Jurkat, Clone E6-1 (cell line): ENCODE results near the gene IZUMO4.

Experiments
- DNase-seq: peaks from one replicate; pipeline ENCODE4 v3.0.0-alpha.2; 2011; ENCODE audit warnings: low read depth, low spot score
- H3K4me3 ChIP-seq: 2 replicates; pipeline ENCODE4 v1.5.1; 2011; ENCODE audit warnings: mild to moderate bottlenecking, low read length, control low read depth, moderate library complexity

IZUMO4 gene

GRCh38 chr19:2099054-2099501 lies 2.4 kb downstream of the IZUMO4 start:
- DNase-seq: no peak
- H3K4me3 ChIP-seq: no peak overlapping the region

- no peak overlapping the region for H3K4me3 ChIP-seq
These were observed 3.4 kb downstream of the IZUMO4 start for GRCh38 chr19:2099937-2100718.

GRCh38 chr19:2100719-2101061 lies 4.0 kb downstream of the IZUMO4 start:
- no peak for DNase-seq
- no peak overlapping the region for H3K4me3 ChIP-seq

More at GRCh38 chr19:2099937-2100718, 3.4 kb downstream of the IZUMO4 start:
- DNase-seq: no peak

GRCh38 chr19:2101417-2102335 lies 5.0 kb downstream of the IZUMO4 start:
- no peak for DNase-seq
- no peak overlapping the region for H3K4me3 ChIP-seq

GRCh38 chr19:2103045-2103707 lies 6.5 kb downstream of the IZUMO4 start:
- H3K4me3 ChIP-seq: no peak overlapping the region

GRCh38 chr19:2108251-2109016 lies 11.7 kb downstream of the IZUMO4 start:
- no peak overlapping the region for H3K4me3 ChIP-seq
- DNase-seq: no peak

More at GRCh38 chr19:2103045-2103707, 6.5 kb downstream of the IZUMO4 start:
- DNase-seq: no peak

- no peak overlapping the region for H3K4me3 ChIP-seq
- DNase-seq: no peak
These were observed 12.5 kb downstream of the IZUMO4 start for GRCh38 chr19:2109046-2109864.

- no peak overlapping the region for H3K4me3 ChIP-seq
- DNase-seq: no peak
These were observed 14.1 kb downstream of the IZUMO4 start for GRCh38 chr19:2110822-2111221.

- H3K4me3 ChIP-seq: no peak overlapping the region
- DNase-seq: no peak
These were observed 14.7 kb downstream of the IZUMO4 start for GRCh38 chr19:2111425-2111824.

GRCh38 chr19:2111886-2112285 lies 15.2 kb downstream of the IZUMO4 start:
- H3K4me3 ChIP-seq: no peak overlapping the region
- DNase-seq: no peak

GRCh38 chr19:2112516-2113320 lies 16.0 kb downstream of the IZUMO4 start:
- DNase-seq: no peak
- no peak overlapping the region for H3K4me3 ChIP-seq

GRCh38 chr19:2113439-2114211 lies 16.9 kb downstream of the IZUMO4 start:
- no peak for DNase-seq
- H3K4me3 ChIP-seq: no peak overlapping the region

- H3K4me3 ChIP-seq: no peak overlapping the region
- DNase-seq: no peak
These were observed 17.5 kb downstream of the IZUMO4 start for GRCh38 chr19:2114218-2114617.

- no peak overlapping the region for H3K4me3 ChIP-seq
- DNase-seq: no peak
These were observed 18.1 kb downstream of the IZUMO4 start for GRCh38 chr19:2114821-2115220.

- H3K4me3 ChIP-seq: no peak overlapping the region
- DNase-seq: no peak
These were observed 18.6 kb downstream of the IZUMO4 start for GRCh38 chr19:2115324-2115723.

- no peak overlapping the region for H3K4me3 ChIP-seq
- no peak for DNase-seq
These were observed 19.3 kb downstream of the IZUMO4 start for GRCh38 chr19:2115911-2116426.
